H7 (cell line): ENCODE measurements around the gene PFKL. TPM values are rescaled to one million over a fixed set of nuclear protein-coding genes. Genes with fewer than 3 reads are reported as not detected.
"Not testable (repeated sequence)": the region's sequence is repeated elsewhere in the genome, so short reads cannot be mapped to it uniquely, and the experiment has no call there.

Experiments used
- DNase-seq: peaks from one replicate; pipeline ENCODE4 v3.0.0; 2012
- H3K27me3 ChIP-seq: 2 replicates; pipeline ENCODE4 v1.6.0; 2011; ENCODE audit warnings: mild to moderate bottlenecking, low read length; ENCODE audit not compliant: control insufficient read depth, insufficient read depth
- H3K36me3 ChIP-seq: replicated peaks from 2 replicates; pipeline ENCODE4 v1.5.1; 2011; ENCODE audit warnings: low read length; ENCODE audit not compliant: control insufficient read depth, insufficient read depth
- H3K4me3 ChIP-seq: 2 replicates; pipeline ENCODE4 v1.5.1; 2011; ENCODE audit warnings: low read depth, mild to moderate bottlenecking, control low read depth, low read length, moderate library complexity; ENCODE audit not compliant: insufficient read depth
- total RNA-seq: library from RNA; depleted of rRNA; stranded (reverse); fragments of >200 nt; shearing (Covaris generic); gene quantifications from 2 replicates; pipeline ENCODE4 v1.2.3, GENCODE V29; 2014

The PFKL gene
- total RNA-seq, 1 experiment from 2014 or later, result 158 TPM

- H3K27me3 ChIP-seq, result no peaks in the 10 kb centered on the region
- no peak for DNase-seq
These were observed 3.7 kb upstream of the PFKL start for GRCh38 chr21:44296103-44296519.

DNA sequence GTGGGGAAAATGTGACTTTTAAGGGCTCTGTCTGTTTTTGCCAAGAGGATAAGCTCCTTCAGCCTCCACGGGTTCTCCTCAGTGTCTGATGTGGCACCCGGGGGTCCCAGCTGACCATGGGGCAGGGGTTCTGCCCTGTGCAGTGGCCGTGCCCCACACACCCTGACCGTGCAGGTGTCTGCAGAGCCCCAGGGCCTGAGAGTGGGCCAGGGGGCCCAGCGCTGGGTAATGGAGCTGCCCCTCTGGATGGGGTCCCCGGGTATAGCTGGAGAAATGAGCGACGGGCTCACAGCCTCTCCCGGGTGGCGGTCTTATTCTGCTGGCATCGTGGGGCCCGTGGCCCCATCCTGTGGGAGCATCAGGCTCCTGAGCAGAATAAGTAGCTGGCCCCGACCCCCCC, 2.9 kb upstream of the PFKL start:
- H3K4me3 ChIP-seq, result no peak overlapping the region
- DNase-seq, result no peak
- no peaks in the 10 kb centered on the region for H3K36me3 ChIP-seq
- no peaks in the 10 kb centered on the region for H3K27me3 ChIP-seq

More at GRCh38 chr21:44296103-44296519, 3.7 kb upstream of the PFKL start:
- Histone ChIP-seq H3K4me3 (no peak overlapping the region), H3K36me3 (no peaks in the 10 kb centered on the region)

DNA sequence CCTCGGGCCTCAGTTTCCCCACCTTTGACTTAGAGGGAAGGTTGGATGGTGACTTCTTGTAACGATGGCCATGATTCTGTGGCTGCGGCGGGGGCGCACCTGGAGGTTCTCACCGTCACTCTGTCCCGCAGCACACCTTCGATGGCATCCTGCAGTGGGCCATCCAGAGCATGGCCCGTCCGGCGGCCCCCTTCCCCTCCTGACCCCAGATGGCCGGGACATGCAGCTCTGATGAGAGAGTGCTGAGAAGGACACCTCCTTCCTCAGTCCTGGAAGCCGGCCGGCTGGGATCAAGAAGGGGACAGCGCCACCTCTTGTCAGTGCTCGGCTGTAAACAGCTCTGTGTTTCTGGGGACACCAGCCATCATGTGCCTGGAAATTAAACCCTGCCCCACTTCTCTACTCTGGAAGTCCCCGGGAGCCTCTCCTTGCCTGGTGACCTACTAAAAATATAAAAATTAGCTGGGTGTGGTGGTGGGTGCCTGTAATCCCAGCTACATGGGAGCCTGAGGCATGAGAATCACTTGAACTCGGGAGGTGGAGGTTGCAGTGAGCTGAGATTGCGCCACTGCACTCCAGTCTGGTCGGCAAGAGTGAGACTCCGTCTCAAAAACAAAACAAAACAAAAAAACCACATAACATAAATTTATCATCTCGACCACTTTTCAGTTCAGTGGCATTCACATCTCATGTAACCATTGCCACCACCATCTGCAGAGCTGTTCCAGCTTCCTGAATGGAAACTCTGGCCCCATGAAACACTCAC, 2.1 kb upstream of the PFKL start:
- DNase-seq, result peak; percentile 98
- Histone ChIP-seq H3K27me3 (no peaks in the 10 kb centered on the region), H3K36me3 (no peaks in the 10 kb centered on the region), H3K4me3 (no peak overlapping the region)

- H3K4me3 ChIP-seq, result no peak overlapping the region
- no peak for DNase-seq
- no peaks in the 10 kb centered on the region for H3K36me3 ChIP-seq
- H3K27me3 ChIP-seq, result no peaks in the 10 kb centered on the region
These were observed 1.6 kb upstream of the PFKL start for GRCh38 chr21:44298301-44298700.

DNA sequence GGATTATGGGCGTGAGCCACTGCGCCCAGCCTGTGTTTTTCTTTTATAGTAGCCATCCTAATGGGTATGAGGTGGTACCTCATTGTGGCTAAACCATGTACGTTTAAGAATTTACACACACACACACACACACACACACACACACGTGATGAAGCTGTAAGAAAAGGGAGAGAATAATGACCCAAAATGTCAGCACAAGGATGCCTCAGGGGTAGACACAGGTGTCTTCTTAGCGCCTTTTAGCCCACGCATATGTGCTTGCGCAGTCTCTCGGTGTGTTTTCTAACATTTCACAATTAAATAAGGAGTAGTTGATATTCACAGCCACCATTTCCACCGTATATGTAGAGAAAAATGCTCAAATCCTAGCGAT, 782 bp upstream of the PFKL start:
- Histone ChIP-seq H3K36me3 (no peaks in the 10 kb centered on the region), H3K4me3 (peak overlapping the region; percentile 71), H3K27me3 (no peaks in the 10 kb centered on the region)
- no peak for DNase-seq

- H3K27me3 ChIP-seq, result no peaks in the 10 kb centered on the region
- no peak for DNase-seq
- H3K4me3 ChIP-seq, result peak overlapping the region; percentile 71
- no peaks in the 10 kb centered on the region for H3K36me3 ChIP-seq
These were observed 558 bp downstream of the PFKL start for GRCh38 chr21:44300262-44300959.

DNA sequence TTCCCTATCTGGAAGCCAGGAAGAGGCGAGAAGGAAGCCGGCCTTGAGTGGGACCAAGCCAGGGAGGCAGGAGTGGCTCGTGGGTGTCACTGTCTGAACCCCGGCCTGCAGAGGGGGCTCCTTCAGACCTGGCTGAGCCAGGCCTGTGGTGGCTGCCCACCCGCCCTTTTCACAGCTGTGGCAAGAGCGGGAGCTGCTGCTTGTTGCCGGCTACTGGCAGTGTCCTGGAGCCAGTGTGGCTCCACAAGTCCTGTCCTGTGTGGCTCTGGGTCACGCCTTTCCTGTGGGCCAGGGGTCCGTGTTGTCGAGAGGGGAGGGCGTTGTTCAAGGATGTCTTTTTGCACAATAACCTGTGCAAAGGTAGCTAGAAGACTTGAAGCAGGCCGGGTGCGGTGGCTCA, 1.3 kb downstream of the PFKL start:
- no peak for DNase-seq
- Histone ChIP-seq H3K27me3 (no peaks in the 10 kb centered on the region), H3K36me3 (no peaks in the 10 kb centered on the region), H3K4me3 (peak overlapping the region; percentile 71)

DNA sequence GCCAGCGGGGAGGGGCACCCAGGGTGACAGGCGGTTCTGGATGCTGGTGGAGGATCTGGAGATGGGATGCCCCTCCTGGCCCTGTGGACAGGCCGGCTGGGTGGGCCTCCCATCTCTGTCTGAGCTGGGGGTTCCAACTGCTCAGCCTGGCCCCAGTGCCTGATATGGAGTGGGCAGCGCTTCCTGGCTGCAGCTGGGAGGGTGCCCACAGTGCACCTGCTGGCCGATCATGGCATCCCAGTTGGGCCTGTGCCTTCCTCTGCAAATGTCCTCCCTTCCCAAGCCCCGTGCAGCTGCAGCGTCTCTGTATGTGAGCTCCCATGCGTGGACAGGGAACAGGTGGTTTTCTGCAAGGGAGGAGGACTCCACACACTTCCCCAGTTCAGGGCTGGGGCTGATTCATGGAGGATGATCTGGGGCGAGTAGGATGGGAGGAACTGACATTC, 2.1 kb downstream of the PFKL start:
- Histone ChIP-seq H3K36me3 (no peaks in the 10 kb centered on the region), H3K27me3 (no peaks in the 10 kb centered on the region), H3K4me3 (no peak overlapping the region)
- no peak for DNase-seq

- H3K36me3 ChIP-seq, H3K4me3 ChIP-seq, H3K27me3 ChIP-seq, DNase-seq: not testable (repeated sequence)
These were observed 2.9 kb downstream of the PFKL start for GRCh38 chr21:44302573-44303401.

GRCh38 chr21:44303490-44303981, 3.7 kb downstream of the PFKL start:
- no peak for DNase-seq
- H3K27me3 ChIP-seq, result no peaks in the 10 kb centered on the region
- no peaks in the 10 kb centered on the region for H3K36me3 ChIP-seq
- H3K4me3 ChIP-seq, result no peak overlapping the region

- Histone ChIP-seq H3K27me3 (no peaks in the 10 kb centered on the region), H3K4me3 (no peak overlapping the region), H3K36me3 (no peaks in the 10 kb centered on the region)
- DNase-seq, result no peak
These were observed 4.3 kb downstream of the PFKL start for GRCh38 chr21:44304011-44304616.

- Histone ChIP-seq H3K4me3 (no peak overlapping the region), H3K27me3 (no peaks in the 10 kb centered on the region), H3K36me3 (peaks cover 2% of the 10 kb centered on the region)
- peak; percentile 89 for DNase-seq
These were observed 5.0 kb downstream of the PFKL start for GRCh38 chr21:44304877-44305293.

GRCh38 chr21:44305691-44306090, 5.8 kb downstream of the PFKL start:
- DNase-seq, result no peak
- H3K36me3 ChIP-seq, result peaks cover 2% of the 10 kb centered on the region
- no peak overlapping the region for H3K4me3 ChIP-seq
- no peaks in the 10 kb centered on the region for H3K27me3 ChIP-seq
